ENCODE data around the gene MPO. TPM values are rescaled to one million over a fixed set of nuclear protein-coding genes. Genes with fewer than 3 reads are reported as not detected.

Gene MPO
- total and polyA plus RNA-seq, 10 of the 15 experiments (the other 5 are each of a cell fraction or from before 2014, with no cell fraction given): 0.06 to 0.49 (median 0.14) TPM

- Histone ChIP-seq H3K9ac (ENCODE audit: control insufficient read depth, insufficient read depth, low read length) (no peak overlapping the region), H3K27me3 (replicated peaks in 1 of 2; ENCODE audit: control insufficient read depth in 2 of 2, insufficient read depth in 2 of 2, low read length in 1 of 2) (no peaks in the 10 kb centered on the region), H3K4me1 (ENCODE audit: control insufficient read depth, insufficient read depth, low read length) (peaks cover 21% of the 10 kb centered on the region), H3K79me2 (ENCODE audit: control insufficient read depth, insufficient read depth, low read length) (no peaks in the 10 kb centered on the region), H3K36me3 (ENCODE audit: control insufficient read depth in 2 of 2, insufficient read depth in 2 of 2, low read length in 1 of 2) (no peaks in the 10 kb centered on the region), H3K4me3 (no peak overlapping the region), H4K20me1 (ENCODE audit: control insufficient read depth, insufficient read depth) (no peaks in the 10 kb centered on the region), H3K27ac (ENCODE audit: control insufficient read depth, insufficient read depth) (no peak overlapping the region), H2AFZ (ENCODE audit: control insufficient read depth, low read depth, low read length) (no peak overlapping the region), H3K9me3 (replicated peaks; ENCODE audit: control insufficient read depth, insufficient read depth, low read length) (no peaks in the 10 kb centered on the region; the same call in 2 of the 3 replicates), H3K4me2 (ENCODE audit: control insufficient read depth, insufficient read depth) (no peak overlapping the region)
- ChIA-PET SMC1A (ENCODE audit: uncharacterized antibody, unreplicated experiment) (interaction anchor here (0.6 to 4.2 kb wide), 3 partner anchors 9 to 31 kb away, joined by 3 to 26 read pairs (median 4); partner anchors contain the start of gene MKS1), RAD21 (ENCODE audit: unreplicated experiment) (interaction anchor here (0.9 kb wide), 1 partner anchor 9 kb away, joined by 3 read pairs; the partner anchor contains the start of gene LPO), CTCF (interaction anchor here (0.8 to 7.0 kb wide), 3 partner anchors 10 to 28 kb away, joined by 3 to 78 read pairs (median 65); partner anchors contain the start of gene MKS1), POLR2A (interaction anchor here (0.6 to 4.0 kb wide), 2 partner anchors 9 to 111 kb away, joined by 4 to 25 read pairs; partner anchors contain the start of gene MKS1)
- WGBS (ENCODE audit: insufficient coverage, insufficient replicate concordance, low lambda C conversion rate, missing lambda C conversion rate): 0% methylated on average over 1 of the region's 1 CpG
- in situ Hi-C loops (cut with MboI): no loop called here
- intact Hi-C loops (cut with micrococcal nuclease; ENCODE audit: unreplicated experiment): no loop called here
- TF ChIP-seq LARP7 (IDR thresholded peaks at IDR 0.05) (no peak), POLR2AphosphoS5 (IDR thresholded peaks at IDR 0.05; ENCODE audit: low read length) (no peak)
- ATAC-seq (no peak), DNase-seq (ENCODE audit: low read depth, low spot score) (no peak), FAIRE-seq (no peak)
- BruUV-seq (replicated peaks): no TSS peak
These were observed 51.4 kb downstream of the MPO start for GRCh38 chr17:58229384-58229783.

- BruUV-seq (replicated peaks): no TSS peak
- TF ChIP-seq E2F8 (IDR thresholded peaks at IDR 0.05; ENCODE audit: low read depth, partially characterized antibody) (no peak), PKNOX1 (IDR thresholded peaks at IDR 0.05) (no peak), REST (IDR thresholded peaks at IDR 0.05; ENCODE audit: low read depth, low read length) (no peak), ATF7 (IDR thresholded peaks at IDR 0.05; ENCODE audit: low read depth) (no peak), BHLHE40 (IDR thresholded peaks at IDR 0.05; ENCODE audit: borderline replicate concordance in 1 of 2, low read depth in 2 of 2, low read length in 1 of 2) (no peak), HCFC1 (IDR thresholded peaks at IDR 0.05; ENCODE audit: low read length) (no peak)
These were observed 52.1 kb downstream of the MPO start for GRCh38 chr17:58228679-58229078.

More at GRCh38 chr17:58228679-58229078, 52.1 kb downstream of the MPO start:
- 27% methylated on average over 3 of the region's 3 CpGs for WGBS (ENCODE audit: insufficient coverage, insufficient replicate concordance, low lambda C conversion rate, missing lambda C conversion rate)
- ChIA-PET CTCF (interaction anchor here (0.8 to 7.0 kb wide), 5 partner anchors 8 to 29 kb away, joined by 3 to 78 read pairs (median 12); partner anchors contain the start of genes LPO and MKS1), RAD21 (ENCODE audit: unreplicated experiment) (interaction anchor here (1.0 kb wide), 1 partner anchor 28 kb away, joined by 4 read pairs; no protein-coding TSS in a partner anchor), SMC1A (ENCODE audit: uncharacterized antibody, unreplicated experiment) (interaction anchor here (1.4 to 4.2 kb wide), 2 partner anchors 9 to 205 kb away, joined by 3 to 26 read pairs; partner anchors contain the start of gene MKS1), POLR2A (interaction anchor here (4.0 kb wide), 1 partner anchor 9 kb away, joined by 25 read pairs; the partner anchor contains the start of gene MKS1)
- no peaks in the 10 kb centered on the region for H3K79me2 ChIP-seq (ENCODE audit: control insufficient read depth, insufficient read depth, low read length)
- FAIRE-seq (no peak), DNase-seq (ENCODE audit: low read depth, low spot score) (no peak), ATAC-seq (no peak)
- no peaks in the 10 kb centered on the region; the same call in 2 of the 3 replicates for H3K9me3 ChIP-seq (replicated peaks; ENCODE audit: control insufficient read depth, insufficient read depth, low read length)
- H3K4me2 ChIP-seq (ENCODE audit: control insufficient read depth, insufficient read depth): no peak overlapping the region
- no peak overlapping the region for H2AFZ ChIP-seq (ENCODE audit: control insufficient read depth, low read depth, low read length)
- no peaks in the 10 kb centered on the region for H3K36me3 ChIP-seq (ENCODE audit: control insufficient read depth in 2 of 2, insufficient read depth in 2 of 2, low read length in 1 of 2)
- in situ Hi-C loops (cut with MboI) (no loop called here), intact Hi-C loops (cut with micrococcal nuclease; ENCODE audit: unreplicated experiment) (no loop called here)
- H3K4me1 ChIP-seq (ENCODE audit: control insufficient read depth, insufficient read depth, low read length): peaks cover 20% of the 10 kb centered on the region
- no peaks in the 10 kb centered on the region for H4K20me1 ChIP-seq (ENCODE audit: control insufficient read depth, insufficient read depth)
- no peak overlapping the region for H3K4me3 ChIP-seq
- H3K9ac ChIP-seq (ENCODE audit: control insufficient read depth, insufficient read depth, low read length): no peak overlapping the region
- H3K27me3 ChIP-seq (replicated peaks in 1 of 2; ENCODE audit: control insufficient read depth in 2 of 2, insufficient read depth in 2 of 2, low read length in 1 of 2): no peaks in the 10 kb centered on the region
- H3K27ac ChIP-seq (ENCODE audit: control insufficient read depth, insufficient read depth): no peak overlapping the region

All from GM12878 (cell line).